GM18507 (cell line): ENCODE data around the gene APBA1.

Experiments used
- DNase-seq: peaks from one replicate; pipeline ENCODE4 v3.0.0; 2011; ENCODE audit warnings: low read depth; ENCODE audit not compliant: insufficient read length; ENCODE audit errors: extremely low spot score
- FAIRE-seq: peaks from 2 replicates; lab custom pipeline; 2011; peaks lifted over from hg19 to GRCh38; lab: Jason Lieb, UNC

Gene APBA1

DNA sequence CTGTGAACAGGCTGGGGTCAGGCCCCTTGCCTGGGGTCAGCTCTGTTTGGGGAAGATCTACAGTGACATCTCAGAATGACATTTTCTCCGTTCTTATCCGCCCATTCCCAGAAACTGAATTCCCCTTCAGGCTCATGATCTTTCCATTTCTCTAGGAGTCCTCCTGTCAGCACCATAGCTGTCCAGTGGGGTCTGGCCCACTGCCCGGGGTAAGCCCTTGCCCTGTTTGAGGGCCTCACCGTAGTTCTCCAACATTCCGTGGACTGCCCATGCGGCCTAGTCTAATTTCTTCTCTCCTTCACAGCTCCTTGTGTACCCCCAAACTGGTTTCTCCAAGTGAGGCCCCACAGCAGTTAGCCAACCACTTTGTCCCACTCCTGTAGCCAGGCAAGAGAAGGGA, 278.7 kb downstream of the APBA1 start:
- DNase-seq (no peak), FAIRE-seq (no peak)

DNA sequence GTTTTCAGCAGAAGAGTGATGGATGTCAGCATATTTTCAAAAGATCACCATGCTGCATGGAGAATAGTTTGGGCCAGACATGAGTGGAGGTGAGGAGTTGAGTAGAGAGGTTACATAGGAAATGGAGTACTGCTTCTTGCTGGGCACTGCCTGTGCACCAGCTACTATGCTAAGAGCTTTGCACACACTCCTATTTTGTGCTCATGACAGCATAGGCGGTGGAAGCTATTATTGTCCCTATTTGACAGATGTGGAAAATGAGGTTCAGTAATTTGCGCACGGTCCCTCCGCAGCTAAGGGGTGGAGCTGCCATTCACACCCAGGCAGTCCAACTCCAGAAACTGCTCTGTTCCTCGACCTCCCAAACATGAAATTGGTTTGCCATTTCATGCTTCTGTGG, 279.3 kb downstream of the APBA1 start:
- FAIRE-seq (no peak), DNase-seq (no peak)

DNA sequence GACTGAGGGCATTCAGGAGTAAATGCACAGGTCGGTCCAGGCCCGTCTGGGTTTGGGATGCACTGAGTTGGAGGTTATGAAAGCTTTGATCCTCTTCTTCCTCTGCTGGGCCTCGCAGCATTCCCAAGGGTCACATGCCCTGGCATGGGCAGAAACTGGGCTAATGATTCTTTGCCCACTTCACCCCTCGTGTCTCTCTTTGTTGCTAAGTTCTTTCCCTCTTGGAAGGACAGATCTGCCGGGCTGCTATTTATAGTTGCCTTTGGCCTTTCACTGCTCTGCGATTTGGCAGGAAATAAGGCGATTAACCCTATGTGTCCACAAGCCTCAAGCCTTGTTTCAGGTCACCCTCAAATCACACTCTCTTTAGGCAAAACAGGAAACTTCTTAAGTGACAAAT, 280.2 kb downstream of the APBA1 start:
- no peak for FAIRE-seq
- DNase-seq = no peak

DNA sequence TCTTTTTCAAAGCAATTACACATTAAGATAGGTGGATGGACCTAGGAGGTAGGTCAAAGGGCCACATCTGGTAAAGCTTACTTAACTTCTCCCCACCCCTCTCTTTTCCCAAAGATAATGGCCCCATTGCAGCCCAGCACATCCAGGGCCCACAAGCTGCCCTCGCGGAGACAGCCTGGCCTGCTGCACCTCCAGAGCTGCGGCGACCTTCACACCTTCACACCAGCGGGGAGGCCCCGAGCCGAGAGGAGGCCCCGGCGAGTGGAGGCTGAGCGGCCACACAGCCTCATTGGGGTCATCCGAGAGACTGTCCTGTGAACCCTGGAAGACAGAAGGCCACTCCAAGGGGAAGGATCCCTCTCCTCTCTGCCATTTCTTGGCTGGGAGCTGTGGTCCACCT, 280.7 kb downstream of the APBA1 start:
- FAIRE-seq (no peak), DNase-seq (no peak)

DNA sequence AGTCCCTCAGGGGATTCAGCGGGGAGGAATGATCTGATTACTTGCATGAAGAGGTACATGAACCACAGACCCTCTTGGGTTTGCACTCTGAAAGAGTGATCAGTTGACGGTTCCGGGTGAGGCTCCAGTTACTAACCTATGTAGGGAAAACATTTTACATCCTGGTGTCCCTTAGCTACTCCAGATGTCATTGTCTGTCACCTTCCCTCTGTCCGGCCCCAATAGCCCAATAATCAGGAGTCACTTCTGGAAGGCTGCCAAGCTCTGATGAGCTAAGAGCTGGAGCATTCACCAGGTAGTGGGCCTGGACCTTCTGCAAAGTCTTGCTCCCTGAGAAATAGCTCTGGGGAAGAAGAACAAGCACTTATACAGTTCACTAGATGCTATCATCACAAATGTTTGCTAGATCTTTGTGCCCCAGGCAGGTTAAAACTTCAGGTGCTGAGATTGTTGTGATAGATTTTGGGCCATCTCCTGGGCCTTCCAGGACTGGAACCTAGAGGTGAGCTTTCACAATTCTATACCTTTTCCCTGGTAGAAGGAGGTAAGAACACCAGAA, 282.7 kb downstream of the APBA1 start:
- FAIRE-seq = no peak
- no peak for DNase-seq

DNA sequence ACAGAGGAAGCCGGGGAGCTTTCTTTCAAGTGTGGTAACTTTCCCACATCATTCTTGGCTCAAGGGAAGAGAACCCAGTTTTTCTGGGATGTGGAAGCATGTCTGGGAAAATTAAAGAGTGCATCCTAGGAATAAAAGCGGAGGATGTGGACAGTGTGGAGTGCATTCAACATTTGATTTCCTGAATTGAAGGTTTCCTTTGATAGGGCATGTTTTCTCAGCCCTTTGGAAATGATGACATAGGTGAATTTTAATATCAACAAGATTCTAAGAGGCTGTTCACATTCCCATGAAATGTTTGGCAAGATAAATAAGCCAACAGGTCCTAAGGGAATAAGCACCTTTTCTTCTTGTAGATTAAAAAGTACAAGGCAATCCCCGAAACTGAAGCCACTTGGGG, 283.6 kb downstream of the APBA1 start:
- FAIRE-seq (no peak), DNase-seq (no peak)

DNA sequence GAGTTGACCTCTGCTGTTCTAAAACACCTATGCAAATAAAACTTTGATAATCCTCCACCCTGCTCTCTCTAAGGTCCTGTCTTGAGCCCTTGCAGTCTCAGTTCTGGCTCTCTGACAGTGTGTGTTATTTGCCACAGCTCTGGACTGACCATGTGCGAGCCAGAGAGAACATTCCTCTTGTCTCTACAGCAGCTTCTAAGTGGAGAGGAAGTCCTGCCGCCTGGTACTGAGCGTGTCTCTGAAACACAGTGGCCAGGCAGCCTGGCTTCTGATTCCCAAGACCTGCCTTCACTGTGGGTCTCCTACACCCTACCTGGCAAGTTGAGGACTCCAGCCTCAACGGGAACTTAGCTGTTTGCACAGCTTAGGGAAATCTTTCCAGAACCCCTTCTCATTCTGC, 285.5 kb downstream of the APBA1 start:
- FAIRE-seq = no peak
- DNase-seq = no peak

DNA sequence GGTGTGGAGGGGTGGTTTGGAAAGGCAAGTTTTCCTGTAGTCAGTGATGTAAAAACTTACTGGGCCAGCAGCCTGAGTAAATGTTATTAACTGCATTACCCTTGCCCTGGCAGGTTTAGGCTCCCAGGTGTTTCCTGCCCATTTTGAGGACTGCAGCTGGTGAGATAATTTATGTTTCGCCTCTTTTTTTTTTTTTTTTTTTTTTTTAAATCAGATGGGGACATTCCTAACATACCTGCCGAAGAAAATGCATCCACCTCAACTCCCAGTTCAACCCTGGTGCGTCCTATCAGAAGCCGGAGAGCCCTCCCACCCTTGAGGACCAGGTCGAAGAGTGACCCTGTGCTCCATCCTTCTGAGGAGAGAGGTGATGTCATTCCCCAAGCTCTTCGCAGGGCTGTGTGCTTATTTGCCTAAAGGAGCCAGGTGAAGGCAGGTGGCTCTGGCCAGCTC, 286.6 kb downstream of the APBA1 start:
- FAIRE-seq (no peak), DNase-seq (no peak)

DNA sequence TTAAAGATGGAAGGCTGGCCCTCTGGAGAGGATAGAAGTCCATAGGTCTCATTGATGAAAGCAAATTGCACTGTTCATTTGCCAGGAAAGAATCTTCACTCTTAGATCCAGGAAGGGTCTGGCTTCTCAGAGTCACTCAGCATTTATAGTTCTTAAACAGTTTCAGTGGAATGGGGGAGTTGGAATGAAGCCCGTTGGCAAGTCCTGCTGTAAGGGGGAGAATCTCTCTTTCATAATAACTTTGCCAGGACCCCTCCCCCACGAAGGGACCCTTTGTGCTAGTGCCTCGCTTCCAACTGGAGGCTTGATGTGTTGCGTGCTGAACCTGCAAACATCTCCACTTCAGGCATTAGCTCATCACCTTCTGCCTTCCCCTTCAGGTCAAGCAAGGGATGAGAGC, 290.0 kb downstream of the APBA1 start:
- DNase-seq (no peak), FAIRE-seq (no peak)

DNA sequence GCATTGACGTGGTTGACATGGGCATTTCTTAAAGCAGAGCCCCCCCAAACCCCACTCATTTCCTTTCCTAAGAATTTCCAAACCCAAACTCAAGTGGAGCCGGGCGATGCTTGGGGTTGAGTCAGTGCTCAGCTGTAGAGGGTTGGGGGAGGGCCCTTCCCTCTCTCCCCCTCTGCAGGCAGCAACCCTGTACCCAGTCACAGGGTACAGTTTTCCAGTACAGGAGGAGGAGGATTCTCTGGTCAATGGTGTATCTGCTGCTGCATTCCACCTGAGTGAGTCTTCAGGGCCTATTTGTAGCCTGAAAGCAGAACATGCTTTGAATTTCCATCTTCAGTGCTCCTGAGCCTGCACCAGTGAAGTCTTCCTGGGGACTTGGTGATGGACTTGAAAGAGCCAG, 291.4 kb downstream of the APBA1 start:
- no peak for DNase-seq
- no peak for FAIRE-seq

DNA sequence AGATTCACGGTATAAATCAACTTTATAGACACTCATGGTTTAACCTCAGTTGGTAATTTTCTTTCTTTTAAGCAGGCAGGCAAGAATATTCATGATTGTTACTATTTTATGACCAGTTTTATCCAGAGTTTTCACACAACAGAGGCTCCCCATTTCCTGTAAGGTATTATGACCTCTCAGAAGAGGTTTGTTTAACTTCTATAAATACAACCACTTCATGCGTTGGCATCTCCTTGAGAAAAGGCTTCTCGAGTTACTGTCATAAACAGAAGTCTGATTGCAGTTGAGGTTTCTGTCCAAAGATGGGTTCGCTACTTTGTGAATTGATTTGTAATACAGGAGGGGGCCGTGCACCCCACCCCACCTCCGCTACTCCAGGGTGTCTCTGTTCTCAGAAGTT, 291.9 kb downstream of the APBA1 start:
- DNase-seq (no peak), FAIRE-seq (no peak)

DNA sequence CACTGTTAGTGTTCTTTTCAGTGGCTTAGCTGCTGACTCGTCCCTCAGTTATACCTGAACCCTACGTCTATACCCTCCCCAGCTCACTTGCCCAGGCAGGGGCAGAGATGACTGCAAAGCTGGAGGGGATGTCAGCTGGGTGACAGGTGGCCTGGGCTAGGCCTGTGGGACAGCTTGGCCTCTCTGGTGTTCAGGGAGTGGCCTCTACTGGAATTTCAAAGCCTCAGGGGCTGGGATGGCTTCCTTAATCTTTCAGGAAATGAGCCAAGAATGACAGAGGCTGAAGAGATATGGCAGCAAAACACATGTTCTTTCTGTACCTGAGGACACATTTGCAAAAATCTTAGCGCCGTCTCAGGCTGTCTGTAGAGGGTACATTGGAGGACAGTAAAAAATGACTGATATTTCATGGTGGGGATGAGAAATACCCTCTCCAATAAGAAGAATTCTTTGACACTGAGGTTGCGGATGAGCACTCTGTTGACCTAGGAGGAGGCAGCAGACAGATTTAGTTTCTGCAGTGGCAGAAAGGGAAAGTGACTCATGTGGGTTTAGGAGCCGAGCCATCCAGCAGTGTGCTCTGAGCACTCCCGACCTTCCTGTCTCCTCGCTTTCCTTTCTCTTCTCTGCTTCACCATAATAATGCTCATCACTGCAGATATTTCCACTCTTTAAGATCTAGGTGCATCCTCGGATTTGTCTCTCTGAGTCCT, 292.7 kb downstream of the APBA1 start:
- FAIRE-seq (no peak), DNase-seq (no peak)

DNA sequence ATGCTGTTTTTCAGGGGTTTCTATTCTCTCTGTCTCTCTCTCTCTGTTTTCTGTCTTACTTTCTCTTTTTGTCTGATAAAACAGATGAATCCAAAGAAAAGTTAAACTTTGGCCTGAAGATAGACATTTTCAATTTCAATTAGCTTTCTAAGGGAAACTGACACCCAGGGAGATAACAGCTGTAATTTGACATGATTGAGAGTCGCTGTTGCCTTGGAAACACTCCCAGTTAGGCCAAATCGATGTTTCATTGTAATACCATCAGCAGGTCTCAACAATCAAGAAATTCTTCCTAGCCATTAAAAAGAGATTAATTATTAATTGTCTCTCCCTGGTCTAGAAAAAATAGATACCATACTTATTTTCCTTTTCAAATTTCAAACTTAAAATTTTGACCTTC, 294.2 kb downstream of the APBA1 start:
- no peak for DNase-seq
- FAIRE-seq = no peak
